GDM1 (cell line): ENCODE measurements around the gene SERPINI1.

Source experiments
- DNase-seq: peaks from one replicate; lab custom pipeline; 2025; lab: John Stamatoyannopoulos, UW

Gene SERPINI1, protein sequence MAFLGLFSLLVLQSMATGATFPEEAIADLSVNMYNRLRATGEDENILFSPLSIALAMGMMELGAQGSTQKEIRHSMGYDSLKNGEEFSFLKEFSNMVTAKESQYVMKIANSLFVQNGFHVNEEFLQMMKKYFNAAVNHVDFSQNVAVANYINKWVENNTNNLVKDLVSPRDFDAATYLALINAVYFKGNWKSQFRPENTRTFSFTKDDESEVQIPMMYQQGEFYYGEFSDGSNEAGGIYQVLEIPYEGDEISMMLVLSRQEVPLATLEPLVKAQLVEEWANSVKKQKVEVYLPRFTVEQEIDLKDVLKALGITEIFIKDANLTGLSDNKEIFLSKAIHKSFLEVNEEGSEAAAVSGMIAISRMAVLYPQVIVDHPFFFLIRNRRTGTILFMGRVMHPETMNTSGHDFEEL

DNA sequence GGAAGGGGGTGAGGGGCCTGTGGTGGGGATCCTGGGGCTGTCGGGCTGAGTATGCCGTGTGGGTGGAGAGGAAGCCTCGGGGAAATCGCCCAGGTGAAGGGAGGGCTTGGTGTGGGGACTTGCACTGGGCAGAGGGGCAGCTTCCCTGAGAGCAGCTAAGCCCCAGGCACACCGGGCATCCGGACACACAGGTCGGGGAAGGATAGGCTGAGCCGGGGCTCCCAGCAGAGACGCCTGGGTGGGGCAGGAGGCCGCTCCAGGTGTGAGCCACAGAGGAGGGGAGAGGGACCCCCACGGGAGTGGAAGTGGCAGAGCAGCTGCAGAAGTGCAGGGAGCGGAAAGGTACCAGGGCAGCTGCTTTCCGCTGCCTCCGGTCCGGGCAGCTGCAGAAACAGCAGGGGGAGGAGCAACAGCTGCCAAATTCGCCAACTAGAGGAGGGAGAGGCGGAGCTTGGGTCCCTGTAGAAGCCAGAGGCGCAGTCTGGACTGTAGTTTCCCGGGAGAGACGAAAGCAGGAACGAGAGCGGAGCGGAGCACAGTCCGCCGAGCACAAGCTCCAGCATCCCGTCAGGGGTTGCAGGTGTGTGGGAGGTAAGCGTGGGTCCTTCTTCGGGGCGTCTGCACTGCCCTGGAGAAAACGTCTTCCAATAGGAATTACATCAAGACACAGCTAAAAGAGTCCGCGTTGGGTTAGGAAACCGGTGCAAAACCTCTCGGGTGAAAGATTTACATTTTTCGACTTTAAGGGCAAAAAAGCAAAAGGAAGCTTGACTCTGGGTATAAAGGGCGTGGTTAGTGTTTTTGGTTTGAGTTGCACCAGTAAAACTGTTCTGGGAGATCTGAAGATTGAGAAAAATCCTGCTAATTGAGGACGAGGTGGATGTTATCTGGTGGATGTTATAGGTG is at the start of gene SERPINI1:
Gene SERPINI1, plus strand, starts transcription at position 489 of the 906 bp plus-strand sequence. CDS start 53,408 bp downstream, outside the sequence.
- DNase-seq = peak; percentile 85

DNA sequence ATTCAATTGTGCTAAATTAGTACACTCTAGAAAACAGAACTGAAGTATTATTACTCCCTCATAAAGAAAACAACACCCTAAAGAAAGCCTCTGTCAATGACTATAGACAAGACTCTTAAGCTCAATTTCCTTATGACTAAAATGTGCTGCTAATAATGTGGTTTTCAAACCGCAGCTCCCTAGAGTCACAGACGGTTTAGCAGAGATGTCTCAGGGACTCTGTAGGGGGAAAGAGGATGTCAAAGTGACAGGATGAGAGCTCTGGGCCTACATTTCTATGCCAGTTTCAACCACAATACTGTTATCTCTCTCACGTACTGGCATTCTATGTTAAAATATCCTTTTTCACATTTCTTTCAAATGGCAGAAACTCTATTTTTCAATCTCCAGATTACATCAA is 44.2 kb upstream of the SERPINI1 start:
- peak; percentile 34 for DNase-seq

DNA sequence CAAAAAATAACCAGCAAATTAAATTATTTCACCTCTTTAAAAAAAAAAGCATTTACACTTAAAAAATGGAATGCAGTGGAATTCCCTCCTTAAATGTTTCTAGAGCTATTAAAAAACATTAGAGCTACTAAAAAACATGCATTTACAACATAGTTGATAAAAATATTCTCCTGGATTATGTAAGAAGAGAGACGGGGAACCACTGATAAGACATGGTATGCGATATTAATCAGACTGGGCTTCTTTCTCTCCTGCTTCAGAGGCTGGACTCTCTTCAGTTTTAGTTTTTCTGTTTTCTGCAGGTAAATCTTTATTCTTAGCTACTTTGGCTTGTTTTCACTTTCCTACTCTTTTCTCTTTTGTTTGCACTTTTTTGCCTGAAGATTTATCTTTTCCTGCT is 41.4 kb upstream of the SERPINI1 start:
- no peak for DNase-seq

DNA sequence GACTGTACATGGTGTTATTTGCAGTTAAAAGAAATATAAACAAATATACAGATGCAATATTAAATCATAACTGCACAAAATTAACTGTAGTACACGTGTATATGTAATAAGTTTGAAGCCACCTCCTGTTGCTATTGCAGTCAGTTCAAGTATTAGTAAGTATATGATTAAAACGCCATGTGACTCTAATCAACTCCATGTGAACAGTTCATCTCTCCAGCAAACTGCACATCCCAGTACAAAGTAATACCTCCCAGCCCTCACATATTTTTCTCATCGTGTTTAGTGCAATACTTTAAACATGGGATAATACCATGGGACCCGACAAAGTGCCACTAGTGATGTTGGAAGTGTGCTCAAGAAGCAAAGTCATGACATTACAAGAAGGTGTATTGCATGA is 35.5 kb upstream of the SERPINI1 start:
- DNase-seq = no peak

DNA sequence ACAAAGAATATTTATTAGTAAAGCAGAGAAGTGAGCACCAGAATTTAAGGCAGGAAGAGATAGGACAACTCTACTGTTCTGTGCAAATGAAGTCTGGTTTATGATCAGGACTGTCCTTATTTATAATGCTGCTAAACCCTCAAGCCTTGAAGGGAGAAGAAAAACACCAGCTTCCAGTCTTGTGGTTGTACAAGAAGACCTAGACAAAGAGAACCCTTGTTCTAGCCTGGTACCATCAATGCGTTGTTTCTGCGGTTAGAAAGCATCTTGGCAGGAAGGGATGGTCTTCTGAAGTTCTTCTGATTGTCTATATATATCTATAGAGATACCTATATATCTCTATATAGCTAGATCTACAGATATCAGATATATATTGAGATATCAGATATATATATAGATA is 34.6 kb upstream of the SERPINI1 start:
- DNase-seq = no peak

DNA sequence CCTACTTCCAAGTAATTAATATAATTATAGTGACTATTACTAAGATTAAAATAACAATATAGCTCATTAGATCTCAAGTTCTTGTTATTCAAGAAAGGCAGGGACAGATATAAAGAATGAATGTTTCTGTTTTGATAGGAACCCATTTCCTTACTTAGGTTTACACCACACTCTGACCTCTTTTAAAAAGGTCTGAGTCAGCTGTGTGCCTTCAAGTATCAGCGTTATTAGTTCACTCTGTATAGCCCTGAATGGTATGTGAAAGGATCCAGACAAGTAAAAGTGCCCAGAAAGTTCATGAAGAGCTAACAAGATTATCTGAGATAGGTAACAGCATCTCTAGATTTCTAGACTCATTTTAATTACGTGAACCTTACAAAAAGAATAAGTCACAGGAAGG is 29.7 kb upstream of the SERPINI1 start:
- DNase-seq = no peak

DNA sequence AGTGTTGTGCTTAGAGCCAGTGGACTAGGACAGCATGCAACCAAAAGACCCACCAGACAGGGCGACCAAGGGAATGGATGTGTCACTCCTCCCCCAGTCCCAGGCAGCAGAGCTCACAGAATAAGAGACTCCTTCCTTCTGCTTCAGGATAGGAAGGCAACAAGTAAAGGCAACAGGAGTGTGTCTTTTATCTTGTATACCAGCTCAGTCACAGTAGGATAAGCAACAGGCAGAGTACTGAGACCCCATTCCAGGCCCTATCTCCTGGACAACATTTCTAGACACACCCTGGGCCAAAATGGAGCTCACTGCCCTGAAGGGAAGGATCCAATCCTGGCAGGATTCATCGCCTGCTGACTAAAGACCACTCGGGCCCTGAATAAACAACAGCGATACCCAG is 25.8 kb upstream of the SERPINI1 start:
- no peak for DNase-seq

DNA sequence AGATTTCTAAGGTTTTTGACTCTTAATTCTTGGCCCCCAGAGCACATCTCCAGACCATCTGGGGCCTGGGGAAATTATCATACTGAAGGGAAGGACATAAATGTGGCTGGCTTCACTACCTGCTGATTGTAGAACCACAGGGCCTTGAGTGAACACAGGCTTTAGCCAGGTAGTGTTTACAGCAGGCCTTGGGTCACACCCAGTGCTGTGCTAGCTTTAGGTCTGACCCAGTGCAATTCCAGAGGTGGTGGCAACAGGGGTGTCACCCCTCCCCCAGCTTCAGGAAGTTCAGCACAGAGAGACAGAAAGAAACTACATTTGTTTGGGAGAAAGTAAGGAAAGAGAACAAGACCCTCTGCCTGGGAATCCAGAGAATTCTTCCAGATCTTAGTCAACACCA is 25.0 kb upstream of the SERPINI1 start:
- DNase-seq = no peak

DNA sequence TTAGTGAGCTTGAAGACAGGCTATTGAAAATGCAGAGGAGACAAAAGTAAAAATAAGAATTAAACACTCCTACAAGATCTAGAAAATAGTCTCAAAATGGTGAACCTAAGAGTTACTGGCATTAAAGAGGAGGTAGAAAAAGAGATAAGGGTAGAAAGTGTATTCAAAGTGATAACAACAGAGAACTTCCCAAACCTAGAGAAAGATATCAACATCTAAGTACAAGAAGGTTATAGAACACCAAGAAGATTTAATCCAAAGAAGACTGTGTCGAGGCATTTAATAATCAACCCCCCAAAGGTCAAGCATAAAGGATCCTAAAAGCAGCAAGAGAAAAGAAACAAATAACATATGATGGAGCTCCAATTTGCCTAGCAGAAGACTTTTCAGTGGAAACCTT is 24.1 kb upstream of the SERPINI1 start:
- DNase-seq = no peak

DNA sequence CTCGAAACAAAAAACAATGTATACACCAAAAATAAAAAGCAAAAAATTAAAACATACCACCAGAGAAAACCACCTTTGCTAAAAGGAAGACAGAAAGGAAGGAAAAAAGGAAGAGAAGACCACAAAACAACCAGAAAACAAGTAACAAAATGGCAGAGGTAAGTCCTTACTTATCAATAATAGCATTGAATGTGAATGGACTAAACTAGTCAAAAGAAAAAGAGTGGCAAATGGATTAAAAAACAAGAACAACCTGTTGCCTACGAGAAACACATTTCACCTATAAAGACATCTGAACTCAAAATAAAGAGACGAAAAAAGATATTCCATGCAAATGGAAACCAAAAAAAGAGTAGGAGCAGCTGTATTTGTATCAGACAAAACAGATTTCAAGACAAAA is 23.1 kb upstream of the SERPINI1 start:
- DNase-seq = no peak

DNA sequence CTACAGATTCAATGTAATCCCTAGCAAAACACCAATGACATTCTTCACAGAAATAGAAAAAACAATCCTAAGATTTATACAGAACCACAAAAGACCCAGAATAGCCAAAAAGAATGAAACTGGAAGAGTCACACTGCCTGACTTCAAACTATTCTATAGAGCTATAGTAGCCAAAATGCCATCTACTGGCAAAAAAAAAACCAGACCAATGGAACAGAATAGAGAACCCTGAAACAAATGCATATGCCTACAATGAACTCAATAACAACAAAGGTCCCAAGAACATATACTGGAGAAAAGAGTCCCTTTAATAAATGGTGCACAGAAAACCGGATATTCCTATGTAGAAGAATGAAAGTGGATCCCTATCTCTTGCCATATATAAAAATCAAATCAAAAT is 20.6 kb upstream of the SERPINI1 start:
- no peak for DNase-seq

DNA sequence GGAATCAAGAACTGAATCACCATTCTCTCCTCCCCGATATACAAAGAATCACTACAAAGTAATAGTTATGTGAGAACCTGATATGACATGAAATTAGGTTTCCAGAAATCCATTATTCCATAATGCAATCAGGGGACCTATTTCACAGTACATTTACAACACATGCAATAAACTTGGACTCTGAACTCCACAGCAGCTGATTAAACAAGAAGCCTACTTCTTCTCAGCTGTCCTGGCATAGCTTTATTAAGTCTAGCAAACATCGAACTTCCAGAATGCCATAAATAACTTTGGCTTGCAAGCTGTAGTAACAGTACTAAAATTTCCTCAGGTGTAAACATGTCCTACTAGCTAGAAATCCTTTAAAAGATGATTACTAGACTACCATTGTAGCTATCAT is 18.6 kb upstream of the SERPINI1 start:
- no peak for DNase-seq

DNA sequence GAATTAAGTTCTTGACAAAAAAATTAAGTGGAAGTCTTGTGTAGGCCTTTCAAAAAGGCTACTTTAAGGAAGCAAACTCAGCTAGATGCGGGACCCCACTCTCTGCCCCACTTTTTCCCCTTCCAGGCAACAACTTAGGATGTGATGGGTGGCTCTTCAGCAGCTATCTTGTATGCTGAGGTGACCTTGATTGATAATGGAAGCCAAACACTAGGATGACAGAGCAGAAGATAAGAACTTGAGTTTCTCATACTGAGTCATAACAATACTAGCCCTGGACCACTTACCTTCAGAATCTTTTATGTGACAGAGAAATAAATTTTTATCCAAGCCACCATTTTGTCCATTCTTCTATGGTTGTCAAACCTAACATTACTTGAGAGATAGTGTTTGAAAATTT is 16.9 kb upstream of the SERPINI1 start:
- no peak for DNase-seq

DNA sequence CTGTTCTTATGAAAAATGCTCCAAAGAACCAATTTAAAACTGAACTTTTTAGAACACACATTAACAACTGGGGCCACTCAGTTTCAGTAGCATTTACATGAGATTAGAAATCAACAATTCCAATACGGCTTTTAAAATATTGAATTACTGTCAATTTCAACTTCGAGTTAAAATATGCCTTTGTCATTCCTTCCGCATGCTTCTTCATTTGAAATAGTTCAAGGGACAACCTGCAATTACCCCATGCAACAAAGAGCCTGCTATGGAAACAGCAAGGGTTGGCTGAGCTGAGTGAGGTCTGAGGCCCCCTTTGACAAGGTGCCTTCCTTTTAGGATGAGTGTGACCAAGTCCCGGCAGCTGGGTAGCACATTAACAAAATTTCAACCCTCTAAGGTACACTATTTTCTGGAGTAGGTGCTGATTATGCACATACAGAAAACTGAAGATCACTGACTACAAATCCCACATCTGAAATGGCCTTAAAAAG is 12.5 kb upstream of the SERPINI1 start:
- DNase-seq = no peak

DNA sequence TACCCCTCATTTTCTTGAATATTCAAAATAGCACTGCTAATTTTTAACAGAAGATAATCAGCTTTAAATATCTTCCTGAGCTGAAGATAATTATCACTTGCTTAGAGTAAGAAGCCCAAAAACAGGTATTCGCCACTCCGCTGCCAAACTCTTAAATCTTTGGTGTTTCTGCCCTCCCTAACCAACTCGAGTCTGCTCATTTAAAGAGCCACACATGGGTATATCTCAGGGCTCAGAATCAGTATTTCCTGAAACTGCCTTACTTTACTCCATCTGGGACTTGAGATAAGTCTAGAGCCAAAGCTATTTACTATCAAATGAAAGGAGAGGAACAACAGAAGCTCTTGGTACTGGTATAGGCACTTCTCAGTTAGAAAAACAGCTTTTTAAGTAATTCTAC is 11.6 kb upstream of the SERPINI1 start:
- DNase-seq = no peak

DNA sequence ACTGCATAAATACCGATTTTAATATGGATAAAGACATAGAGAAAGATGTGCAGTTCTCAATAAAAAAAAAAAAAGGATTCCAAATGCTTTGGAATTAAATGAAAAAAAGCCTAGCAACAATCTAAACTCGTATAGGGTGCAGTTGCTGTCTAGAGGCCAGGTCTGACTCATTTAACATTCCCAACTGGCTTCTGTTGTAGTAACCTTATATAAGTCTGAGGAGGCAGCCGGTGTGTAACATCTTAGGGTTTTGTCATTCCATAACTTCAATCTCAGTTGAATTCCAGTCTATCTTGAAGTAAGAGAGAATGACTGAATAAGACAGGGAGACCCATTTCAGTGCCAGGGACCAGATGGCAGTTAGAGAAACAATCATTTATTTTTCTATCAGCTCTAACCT is 7.3 kb upstream of the SERPINI1 start:
- no peak for DNase-seq

DNA sequence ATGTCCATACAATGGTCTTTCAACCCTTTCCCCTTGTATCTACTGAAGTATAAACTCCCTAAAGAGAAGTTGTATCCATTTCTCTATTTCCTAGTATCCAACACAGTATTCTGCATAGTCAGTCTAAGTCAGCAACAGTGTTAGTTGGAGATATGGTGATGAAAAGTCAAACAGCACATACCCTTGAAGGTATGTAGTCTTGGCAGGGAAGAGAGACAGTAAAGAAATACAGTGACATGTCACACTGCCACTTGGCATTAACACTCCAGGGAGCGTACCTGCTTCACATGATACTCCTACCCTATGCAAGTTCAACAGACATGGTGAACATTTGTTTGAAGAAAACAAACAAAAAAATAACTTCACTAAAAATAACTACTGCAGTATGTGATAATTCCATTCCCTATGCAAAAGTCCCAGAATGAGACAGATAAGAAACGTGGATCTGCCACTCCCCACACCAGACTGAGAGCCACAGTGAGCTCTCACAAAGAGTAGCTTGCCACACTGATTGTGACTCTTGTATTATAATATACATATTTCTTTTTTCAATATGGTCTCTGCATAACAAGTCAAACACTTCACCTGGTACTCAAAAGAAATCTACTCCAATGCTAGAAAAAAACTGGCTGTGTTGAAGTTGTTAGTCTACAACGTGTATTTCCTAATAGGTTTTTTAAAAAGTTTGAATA is 6.7 kb upstream of the SERPINI1 start:
- DNase-seq = no peak

DNA sequence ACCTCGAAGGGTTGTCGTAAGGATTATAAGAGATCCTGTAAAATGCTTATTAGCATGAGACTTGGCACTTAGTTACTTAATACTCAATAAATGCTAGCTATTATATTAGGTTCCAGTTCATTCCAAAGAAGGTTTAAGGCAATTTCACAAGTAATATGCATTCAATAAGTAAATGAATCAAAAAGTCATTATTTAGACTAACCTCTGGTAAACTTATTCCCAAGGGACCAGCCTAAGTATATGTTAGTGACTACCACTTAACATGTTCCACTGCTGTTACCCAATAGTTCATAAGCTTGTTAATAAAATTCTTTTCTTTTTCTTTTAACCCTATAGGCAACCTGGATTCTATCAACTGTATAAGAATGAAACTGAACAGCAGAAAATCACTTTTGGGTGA is 5.9 kb upstream of the SERPINI1 start:
- no peak for DNase-seq

DNA sequence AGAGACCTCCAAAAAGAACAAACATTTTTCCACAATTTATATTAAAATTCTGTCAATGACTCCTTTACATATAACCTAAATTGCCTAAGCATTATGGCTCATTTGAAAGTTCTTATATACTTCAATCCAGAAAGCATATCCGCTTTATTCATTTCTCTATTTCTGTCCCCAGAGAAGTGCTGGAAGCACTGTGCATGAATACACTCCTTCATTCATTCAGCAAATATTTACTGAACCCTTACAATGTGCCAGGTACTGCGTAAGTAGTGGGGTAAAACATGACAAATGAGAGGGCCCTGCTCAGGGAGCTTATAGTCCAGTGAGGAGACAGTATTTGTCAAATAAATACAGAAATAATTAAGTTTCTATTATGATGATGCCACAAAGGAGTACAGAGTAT is 4.1 kb upstream of the SERPINI1 start:
- no peak for DNase-seq

DNA sequence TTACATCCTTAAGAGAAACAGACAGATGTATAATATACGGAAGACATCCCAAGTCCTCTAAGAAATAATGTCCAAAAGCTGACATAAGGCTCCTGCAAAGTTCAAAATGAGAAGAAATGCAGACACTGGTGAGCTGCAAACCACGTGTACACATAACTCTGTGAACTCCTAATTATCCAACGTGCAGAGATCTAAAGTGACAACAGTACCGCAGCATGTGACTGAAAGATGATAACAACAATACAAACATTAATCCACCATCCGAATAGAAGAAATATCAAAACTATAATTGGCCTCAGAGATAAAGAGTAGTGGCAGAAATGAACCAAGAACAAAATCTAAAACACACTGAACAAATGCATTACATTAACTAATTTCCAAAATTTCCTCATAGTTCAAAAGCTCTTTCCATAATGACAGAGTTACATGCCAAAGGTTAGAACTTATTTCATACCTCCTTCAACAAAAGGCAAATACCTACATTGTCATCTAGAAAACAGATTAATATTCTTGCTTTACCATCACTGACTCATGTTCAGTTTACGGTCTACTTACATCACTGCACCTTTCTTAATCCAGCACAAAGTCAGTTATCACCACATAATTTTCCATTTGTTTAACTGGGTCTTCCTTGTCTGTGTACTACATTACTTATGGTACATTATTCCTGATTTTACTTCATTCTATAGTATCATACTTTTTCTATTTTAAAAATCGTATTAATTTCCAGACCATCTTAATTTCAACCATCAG is 3.0 kb upstream of the SERPINI1 start:
- DNase-seq = no peak

DNA sequence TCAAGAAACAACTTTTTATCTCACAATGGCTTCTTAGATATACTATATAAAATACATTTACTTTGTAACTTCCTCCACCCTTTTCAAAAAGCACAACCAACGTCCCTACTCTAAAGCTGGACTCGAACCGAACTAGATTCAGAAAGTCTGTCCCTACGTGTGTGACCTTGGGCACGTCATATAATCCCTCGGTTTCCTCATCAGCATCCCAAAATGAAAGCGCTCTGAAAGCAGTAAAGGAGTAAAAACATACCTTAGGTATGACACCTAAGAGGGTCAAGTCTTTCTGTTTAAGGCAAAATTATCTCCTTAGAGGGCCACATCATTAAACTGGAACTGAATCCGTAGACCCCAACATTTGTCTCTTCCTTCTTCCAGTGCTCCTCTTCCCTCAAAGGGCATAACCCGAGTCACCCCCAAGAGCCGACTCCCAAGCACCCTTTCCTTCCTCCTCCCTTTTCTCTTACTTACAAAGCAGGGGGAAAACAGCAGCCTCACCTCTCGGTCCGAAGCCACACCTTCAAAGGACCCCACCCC is 1.5 kb upstream of the SERPINI1 start:
- no peak for DNase-seq
